NCI-H510A (cell line): ENCODE measurements around the gene AMOTL1.
"Not testable (repeated sequence)": the region's sequence is repeated elsewhere in the genome, so short reads cannot be mapped to it uniquely, and the experiment has no call there.

Source experiments
- DNase-seq: peaks from one replicate; lab custom pipeline; 2025; lab: John Stamatoyannopoulos, UW

The AMOTL1 gene

DNA sequence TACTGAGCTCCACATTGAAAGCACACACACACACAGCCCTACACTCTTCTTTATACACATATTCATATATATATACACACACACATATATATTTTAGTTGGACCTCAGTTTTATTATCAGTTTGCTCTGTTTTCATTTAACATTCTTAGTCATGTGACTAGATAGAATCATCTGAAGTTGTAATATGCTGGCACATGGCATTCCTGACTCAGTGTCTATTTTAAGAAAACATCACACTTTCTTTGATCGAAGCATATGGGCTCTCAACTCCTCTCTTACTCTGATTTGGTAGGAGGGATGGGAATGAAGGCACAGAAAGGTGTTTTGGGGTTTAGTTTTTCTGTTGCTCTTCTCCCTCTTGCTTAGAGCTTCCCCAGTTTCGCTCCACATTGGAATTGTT lies 24.8 kb downstream of the AMOTL1 start:
- DNase-seq, result no peak

DNA sequence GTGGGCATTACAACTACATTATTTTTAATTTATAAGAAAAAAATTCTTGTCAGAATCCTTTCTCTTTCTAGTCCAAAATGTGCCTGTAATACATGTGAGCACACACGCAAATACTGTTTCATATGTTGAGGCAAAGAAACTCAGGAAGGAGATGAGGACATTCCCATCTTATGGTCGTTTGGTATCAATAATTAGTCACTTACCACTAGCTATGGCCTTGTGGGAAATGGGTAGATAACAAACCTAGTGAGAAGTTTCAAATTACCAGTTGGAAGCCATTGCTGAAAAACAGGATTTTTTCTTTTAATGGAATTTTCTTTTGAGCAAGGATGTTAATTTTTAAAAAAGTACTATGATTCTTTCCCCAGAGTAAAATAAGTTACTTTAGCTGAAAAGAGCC lies 25.7 kb downstream of the AMOTL1 start:
- no peak for DNase-seq

DNA sequence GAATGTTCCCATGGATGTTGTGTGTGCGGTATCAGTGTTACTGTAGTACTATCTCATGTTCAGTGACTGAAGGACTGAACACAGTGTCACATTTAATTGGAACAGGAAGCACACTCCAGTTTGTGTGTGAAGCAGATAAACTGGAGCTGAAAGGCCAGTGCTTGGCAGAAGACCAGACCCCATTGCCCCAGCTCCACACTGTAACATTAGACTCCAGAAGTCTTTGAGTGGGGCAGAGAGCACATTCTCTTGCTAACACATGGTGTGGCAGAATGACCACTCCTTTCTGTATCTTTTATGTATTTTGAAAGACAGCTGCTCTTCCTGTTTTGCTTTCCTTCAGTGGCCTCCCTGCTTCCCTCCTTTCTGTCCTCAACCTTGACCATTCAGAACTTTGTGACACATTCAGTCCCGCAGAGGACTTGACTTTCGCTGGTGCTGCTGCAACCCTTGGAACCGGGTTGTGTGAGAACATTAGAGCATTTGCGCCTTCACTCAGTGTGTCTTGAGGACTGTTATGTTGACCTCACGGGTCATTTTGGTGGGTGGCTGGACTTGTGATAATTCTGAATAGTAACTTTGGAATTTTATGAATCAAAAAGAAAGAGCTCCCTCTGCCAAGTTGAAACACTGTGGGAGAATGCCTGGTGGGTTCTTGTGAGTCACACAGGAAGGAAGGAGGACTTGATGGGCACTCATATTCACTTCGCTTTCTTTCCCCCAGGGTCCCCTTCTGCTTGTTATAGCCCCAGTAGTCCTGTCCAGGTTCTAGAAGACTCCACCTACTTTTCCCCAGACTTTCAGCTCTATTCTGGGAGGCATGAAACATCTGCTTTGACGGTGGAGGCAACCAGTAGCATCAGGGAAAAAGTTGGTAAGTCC lies 26.4 kb downstream of the AMOTL1 start:
- DNase-seq, result no peak

DNA sequence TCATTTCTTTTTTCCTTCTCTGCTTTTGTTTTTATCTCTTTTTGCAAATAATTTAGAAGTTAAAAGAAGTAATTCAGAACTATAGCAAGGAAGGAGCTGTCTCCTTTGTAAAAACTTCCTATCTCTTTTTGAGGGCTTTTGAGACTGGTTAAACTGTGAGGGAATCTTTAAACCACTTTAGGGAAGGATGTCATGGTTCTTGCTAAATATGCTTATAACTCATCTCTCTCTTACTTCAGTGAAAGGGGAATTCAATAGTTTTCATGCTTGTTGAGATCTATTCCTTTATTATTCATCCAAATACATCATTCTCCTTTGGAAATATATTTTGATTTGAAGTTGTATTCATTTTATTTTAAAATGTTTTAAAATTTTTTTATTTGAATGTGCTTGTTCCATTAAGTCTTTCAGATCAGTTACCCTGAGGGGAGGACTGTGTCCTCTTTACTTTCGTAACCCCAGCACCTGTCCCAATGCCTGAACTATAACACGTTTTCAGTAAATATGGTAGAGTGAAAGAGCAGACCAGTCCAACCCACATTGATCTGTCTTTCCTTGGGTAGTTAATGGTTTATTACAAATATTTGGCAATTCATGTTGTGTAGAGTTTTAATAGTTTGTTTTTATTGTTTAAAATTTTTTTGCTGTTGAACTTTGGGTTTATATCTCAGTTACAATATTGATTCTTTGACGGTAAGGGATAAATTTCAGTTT lies 27.5 kb downstream of the AMOTL1 start:
- no peak for DNase-seq

DNA sequence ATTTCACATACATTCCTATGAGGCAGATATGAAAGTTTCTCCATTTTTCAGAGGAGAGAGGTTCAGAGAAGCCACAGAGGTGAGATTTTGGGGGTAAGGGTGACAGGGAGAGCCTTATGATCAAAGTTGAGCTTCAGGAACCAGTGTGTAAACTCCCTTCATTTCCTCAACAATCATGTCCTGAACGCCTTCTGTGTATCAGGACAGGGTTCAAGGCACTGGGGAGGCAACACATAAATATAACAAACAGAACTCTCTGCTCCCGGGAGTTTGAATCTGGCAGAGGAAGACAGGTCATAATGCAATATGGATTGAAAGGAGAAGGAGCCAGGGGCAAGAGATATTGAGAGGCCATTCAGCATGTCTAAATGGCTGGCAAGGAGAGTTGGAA lies 28.0 kb downstream of the AMOTL1 start:
- DNase-seq, result no peak

DNA sequence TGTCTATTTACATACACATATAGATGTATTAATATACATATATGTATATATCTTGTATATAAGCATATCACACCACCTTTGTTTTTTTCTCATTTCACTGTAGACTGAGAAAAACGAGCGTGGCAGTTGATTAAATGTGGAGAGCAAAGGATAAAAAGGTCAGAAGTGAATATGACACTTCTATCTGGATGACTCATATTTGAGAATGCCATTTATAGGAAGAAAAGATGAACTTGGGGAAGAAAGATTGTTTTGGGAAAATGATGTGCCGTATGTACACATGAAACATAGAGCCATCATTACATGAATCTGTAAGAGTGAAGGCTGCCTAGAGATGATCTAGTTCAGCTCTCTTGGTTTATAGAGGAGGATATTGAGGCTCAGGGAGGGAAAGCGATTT lies 28.7 kb downstream of the AMOTL1 start:
- no peak for DNase-seq

DNA sequence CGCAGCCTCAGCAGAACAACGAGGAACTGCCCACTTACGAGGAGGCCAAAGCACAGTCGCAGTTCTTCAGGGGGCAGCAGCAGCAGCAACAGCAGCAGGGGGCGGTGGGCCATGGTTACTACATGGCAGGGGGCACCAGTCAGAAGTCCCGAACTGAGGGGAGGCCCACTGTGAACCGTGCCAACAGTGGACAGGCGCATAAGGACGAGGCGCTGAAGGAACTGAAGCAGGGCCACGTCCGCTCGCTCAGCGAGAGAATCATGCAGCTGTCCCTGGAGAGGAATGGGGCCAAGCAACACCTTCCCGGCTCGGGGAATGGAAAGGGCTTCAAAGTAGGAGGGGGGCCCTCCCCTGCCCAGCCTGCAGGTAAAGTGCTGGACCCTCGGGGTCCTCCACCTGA lies 31.6 kb downstream of the AMOTL1 start:
- DNase-seq, result no peak

DNA sequence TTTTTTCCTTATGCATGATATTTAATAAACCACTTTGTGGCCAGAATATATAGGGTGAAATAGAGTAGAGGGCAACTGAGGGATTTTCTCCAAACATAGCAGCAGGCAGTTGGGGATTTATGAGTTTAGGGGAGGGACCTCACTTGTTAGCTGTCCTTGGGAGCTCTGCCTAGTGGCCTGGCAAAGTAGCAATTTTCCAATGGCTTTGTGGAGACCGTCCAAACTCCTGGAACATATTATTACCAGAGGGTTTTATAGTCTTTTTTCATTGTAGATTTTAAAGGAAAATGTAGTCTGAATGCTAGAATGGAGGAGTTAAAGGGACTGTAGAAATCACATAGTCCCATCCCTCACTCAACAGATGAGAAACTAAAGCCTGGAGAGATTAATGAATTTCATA lies 32.3 kb downstream of the AMOTL1 start:
- no peak for DNase-seq

DNA sequence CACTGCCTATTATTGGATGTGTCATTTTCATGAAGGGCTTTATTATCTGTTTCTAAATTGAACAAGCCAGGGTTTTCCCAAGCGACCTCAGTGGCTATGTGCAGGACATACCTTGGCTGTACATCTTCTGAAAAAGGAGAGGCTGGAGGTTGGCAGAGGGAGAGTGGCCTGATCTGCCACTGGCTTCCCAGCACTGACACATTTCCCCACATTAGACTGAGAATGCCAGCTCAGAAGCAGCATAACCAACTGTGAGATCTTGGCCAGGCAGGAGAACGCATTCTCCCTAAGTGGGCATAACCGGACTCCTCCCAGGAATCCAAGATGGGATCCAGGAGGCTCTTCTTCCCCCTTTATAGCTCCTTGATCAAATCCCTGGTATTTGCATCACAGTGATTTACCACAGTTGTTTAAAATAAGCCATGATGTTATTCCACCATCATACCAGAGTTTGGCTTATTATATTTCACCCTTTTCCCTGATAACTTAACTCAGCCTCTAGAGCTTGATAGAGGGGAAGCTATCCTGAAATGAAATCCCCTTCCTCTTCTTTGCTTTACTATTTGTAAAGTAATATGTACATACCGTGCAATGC lies 33.8 kb downstream of the AMOTL1 start:
- DNase-seq, result no peak

DNA sequence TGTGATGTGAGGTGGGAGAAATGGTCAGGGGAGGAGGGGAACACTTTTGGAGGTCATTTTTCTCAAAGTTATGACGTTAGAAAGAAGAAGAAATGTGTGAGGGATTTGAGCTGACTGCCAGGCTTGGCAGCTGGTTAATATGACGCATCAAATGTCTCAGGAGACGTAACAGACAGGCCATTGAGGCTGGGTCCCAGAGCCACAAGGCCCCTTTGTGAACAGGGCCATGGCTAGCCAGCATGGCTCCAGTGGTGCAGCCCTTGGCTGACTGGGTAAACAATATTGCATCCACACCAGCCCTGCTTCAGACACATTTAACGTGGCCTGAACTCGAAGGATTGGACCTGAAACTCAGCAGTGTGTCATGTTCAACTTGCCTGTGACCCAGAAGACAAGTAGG lies 34.3 kb downstream of the AMOTL1 start:
- no peak for DNase-seq

DNA sequence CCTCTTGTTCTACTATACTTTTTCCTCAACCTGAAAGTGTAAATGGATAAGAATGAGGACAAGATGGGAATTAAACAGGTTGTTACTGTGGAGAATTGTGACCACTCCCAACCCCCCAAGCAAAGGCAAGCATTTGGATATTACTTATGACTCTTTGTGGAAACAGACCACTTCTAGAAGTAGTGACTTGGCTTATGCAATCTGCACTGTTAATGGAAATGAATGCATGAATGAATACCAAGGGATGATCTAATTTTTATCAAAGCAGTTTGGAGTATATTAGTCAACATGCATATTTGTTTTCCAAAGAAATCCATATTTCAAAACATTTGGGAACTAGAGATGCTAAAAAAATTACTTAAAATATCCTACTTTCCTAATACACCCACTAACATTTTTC lies 35.3 kb downstream of the AMOTL1 start:
- DNase-seq, result no peak

DNA sequence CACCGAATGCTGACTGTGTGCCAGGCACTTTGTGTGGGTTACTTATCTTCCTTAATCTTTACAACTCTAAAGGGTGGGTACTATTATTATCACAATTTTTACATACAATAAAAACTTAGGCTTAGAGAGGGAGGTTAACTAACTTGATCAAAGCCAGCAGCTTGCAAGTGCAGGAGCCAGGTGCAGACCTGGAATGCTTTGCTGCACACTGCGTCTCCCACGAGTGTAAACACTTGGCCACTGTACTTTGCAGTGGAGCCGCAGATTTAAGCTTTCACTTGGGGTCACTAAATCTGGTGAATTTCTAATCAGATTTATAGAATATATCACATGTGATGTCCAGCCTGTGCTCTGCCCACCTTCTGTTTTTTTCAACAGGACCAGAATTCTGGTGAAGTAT lies 36.7 kb downstream of the AMOTL1 start:
- no peak for DNase-seq

DNA sequence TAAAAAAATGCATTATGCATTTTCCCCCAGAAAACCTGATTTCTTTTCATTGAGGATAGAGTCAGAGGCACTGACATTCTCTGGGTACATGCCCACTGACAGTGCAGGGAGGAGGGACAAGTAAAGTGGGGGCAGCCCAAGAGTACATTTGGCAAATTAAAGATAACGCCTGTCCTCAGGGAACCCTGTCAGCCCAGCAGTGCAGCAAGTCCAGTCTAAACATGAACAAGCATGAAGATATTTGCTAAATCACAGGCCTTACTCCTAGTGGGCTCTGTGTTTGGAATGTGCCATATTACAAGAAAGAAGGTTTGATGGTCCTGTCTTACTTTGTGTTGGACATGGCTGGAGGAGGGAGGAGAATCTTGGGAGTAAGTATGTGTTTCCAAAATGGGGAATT lies 37.9 kb downstream of the AMOTL1 start:
- no peak for DNase-seq

DNA sequence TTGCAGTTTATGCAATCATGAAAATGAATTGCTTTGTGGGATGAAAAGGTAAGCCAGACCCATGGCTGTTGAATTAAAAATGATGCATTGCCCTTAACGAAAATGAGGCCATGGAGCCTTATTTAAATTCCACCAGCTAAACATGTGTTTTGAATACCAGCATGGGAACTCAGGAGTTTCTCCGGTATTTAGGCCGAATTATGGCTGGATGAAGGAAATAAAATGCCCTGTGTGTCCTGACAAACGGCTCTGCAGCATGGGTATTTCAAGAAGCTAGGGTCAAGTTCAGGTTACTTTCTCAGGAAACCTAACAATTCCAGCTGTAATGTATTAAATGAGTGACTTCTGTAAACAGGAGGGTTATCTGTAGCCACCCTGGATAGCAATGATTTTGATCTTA lies 38.3 kb downstream of the AMOTL1 start:
- no peak for DNase-seq

DNA sequence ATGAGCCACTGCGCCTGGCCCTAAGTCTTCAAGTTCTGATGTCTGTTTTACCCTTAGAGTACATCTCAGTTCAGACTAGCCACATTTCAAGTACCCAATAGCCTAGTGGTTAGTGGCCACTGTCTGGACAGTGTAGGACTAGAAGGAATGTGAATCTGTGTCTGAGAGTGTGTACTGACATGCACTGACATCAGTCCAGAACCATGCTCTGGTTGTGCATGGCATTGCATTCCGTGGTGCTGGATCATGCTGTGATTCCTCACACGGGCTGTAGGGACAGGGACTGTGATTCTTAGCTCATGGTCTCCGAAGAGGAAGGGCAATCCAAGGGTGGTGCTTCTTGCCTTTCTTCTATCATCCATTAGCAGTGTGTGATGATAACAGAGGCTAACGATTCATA lies 41.1 kb downstream of the AMOTL1 start:
- DNase-seq, result no peak

DNA sequence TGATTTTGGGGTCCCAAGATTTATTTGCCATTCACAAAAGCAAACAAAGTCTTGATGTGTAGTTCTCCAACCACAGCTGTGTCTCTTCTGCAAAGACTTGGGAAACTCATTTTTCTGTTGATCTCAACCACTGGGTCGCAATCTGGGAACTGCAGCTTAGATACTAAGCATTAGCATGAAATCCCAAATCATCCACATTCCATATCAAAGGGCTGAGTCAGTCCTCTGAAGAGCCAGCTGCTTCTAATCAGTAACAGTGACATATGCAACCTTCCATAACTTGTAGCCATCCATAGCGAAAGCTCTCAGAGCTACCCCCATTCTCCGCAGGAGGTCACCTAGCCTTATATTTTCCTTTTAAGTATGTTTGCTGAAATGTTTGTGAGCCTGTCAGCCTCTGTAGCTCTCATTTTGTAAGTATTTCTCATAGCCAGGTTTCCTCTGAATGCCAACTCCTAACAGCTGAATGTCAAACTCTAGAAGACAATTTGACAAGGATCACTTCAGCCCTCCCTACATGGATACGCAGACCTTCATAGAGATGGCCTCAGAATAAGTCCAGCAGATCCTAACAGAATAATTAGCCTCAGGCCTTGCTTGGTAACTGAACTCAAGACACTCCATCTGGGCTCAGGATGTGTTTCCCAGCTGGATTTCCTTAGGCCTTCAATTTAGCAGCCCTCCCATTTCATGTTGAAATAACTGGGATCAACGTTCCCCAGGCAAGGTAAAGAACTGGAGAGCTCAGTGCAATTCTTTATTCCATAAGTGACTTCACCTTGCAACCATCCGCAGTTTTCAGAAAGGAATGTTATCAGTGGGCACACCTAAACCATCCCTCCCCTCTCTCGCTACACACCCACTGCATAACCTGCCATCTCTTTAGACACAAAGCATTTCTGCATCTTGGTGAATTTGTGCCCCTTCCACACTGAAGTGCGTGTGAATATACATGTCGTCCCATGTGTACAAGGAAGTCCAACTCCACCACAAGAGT lies 44.9 kb downstream of the AMOTL1 start:
- not testable (repeated sequence) for DNase-seq

DNA sequence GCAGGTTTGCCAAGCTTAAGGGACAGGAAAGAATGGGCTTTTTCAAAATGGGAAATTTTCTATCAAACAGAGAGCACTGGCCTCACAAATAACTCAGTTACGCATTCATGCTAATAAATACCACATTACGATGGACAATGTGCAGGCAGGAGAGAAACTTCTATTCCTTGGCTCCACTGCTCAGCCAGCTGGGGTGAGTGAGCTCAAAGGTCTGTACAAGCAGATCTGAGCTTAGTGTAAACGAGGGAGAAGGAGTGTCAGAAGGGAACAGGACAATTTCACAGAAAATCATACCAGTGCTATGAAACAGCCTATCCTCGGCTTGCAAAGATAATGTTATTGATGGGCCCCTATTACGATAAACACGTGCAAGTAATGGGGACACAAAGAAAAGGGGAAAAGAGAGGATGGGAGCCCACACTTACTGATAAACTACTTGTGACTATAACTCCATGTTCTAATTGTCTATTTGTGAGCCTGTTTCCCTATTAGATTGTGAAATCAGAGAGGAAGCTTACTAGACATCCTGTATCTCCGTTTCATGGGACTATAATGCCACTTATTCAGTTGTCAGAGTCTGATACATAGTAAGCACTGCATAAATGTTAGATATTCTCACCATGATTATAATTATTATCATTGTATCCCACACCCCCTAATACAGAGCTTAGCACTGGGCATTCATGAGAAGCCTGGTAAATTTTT lies 46.3 kb downstream of the AMOTL1 start:
- DNase-seq, result no peak

DNA sequence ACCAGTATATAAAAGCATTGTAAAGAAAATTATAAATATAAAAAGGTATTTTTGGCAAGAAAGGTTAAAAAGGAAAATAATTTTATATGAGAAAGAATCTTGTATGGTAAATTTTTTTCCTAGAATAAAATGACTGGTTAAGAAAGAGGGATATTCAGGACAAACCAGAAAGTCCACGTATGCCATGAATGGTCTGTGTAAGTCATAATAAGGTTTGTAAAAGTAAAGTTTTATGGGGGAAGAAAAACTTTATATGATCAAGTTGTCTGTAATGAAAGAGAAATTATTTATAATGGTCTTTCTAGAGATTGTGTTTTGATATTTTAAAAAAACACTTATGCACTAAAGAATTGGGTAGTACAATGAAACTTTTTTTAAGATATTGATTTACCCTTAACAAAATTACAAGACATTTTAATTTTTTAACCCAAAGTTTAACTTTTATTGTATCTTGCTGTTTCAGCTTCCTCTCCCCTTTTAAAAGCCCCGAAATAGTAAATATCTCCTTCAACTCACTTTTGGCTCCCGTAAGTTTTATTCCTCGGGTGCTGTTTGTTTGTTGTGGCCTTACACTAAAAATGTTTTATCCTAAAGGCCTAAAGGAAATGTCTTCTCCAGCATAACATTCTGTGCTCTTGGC lies 47.7 kb downstream of the AMOTL1 start:
- no peak for DNase-seq

DNA sequence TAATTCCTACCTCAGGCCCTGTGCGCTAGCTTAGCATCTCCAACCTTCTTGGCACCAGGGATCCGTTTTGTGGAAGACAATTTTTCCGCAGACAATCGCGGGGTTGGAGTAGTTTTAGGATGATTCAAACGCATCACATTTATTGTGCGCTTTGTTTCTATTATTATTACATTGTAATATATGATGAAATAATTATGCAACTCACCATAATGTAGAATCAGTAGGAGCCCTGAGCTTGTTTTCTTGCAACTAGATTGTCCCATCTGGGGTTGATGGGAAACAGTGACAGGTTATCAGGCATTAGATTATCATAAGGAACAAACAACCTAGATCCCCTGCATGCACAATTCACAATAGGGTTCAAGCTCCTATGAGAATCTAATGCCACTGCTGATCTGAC lies 52.3 kb downstream of the AMOTL1 start:
- no peak for DNase-seq

DNA sequence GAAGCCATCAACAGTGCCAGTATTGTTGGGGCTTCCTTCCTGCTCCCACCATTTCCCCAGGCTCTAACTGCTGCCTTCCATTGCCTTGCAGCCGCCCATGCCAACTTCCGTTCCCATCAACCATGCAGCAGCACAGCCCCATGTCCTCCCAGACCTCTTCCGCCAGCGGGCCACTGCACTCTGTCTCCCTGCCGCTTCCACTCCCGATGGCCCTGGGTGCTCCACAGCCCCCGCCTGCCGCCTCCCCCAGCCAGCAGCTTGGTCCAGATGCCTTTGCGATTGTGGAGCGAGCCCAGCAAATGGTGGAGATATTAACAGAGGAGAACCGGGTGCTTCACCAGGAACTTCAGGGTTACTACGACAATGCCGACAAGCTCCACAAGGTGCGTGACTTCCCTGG lies 53.3 kb downstream of the AMOTL1 start:
- no peak for DNase-seq

DNA sequence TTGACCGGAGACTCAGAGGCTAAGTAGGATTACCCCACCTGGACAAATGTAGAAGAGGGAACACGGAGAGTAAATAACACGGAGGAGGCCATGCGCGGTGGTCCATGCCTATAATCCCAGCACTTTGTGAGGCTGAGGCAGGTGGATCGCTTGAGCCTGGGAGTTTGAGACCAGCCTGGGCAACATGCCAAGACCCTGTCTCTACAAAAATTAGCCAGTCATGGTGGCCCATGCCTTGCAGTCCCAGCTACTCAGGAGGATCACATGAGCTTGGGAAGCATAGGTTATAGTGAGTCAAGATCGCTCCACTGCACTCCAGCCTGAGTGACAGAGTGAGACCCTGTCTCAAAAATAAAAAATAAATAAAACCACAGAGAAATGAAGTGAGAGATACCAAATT lies 53.9 kb downstream of the AMOTL1 start:
- no peak for DNase-seq
